Activated CD4-positive, alpha-beta T cell treated with anti-CD3 and anti-CD28 coated beads, Interleukin-2, amount 10 ng/mL, durations not matched to agents 24 days and 14 days (primary cell): ENCODE results near the gene GCSAML. TPM values are rescaled to one million over a fixed set of nuclear protein-coding genes. Genes with fewer than 3 reads are reported as not detected.
A peak's percentile ranks its signal among the peaks of the same experiment; 100 is the strongest.
"Not testable (repeated sequence)": the region's sequence is repeated elsewhere in the genome, so short reads cannot be mapped to it uniquely, and the experiment has no call there.

Experiments used
- DNase-seq: peaks from one replicate; pipeline ENCODE4 v3.0.0; 2022
- H3K27ac Mint-ChIP-seq: one replicate; pipeline ENCODE4 v1.8.0; 2022; ENCODE audit warnings: mild to moderate bottlenecking, mixed read lengths
- H3K27me3 Mint-ChIP-seq: one replicate; pipeline ENCODE4 v1.8.0; 2022; ENCODE audit warnings: mixed read lengths
- H3K36me3 Mint-ChIP-seq: one replicate; pipeline ENCODE4 v1.8.0; 2022; ENCODE audit warnings: low read depth, mild to moderate bottlenecking, mixed read lengths
- H3K4me1 Mint-ChIP-seq: one replicate; pipeline ENCODE4 v1.8.0; 2021; ENCODE audit warnings: mixed read lengths
- H3K4me3 Mint-ChIP-seq: one replicate; pipeline ENCODE4 v1.8.0; 2022; ENCODE audit warnings: mild to moderate bottlenecking, moderate library complexity, mixed read lengths
- H3K9me3 Mint-ChIP-seq: one replicate; pipeline ENCODE4 v1.8.0; 2021; ENCODE audit warnings: mixed read lengths
- intact Hi-C: fragments of 100-400 bp; cut with micrococcal nuclease; formaldehyde crosslinking; loops from one replicate; pipeline ENCODE4 v1.15.1; 2023
- total RNA-seq: library from RNA; stranded (reverse); gene quantifications from 2 replicates; pipeline ENCODE4 v1.2.3, GENCODE V29; 2022

The GCSAML gene
- 0.12 and 0.14 TPM in 2 replicates for total RNA-seq

GRCh38 chr1:247548769-247549182, at the start of gene GCSAML:
Gene GCSAML (plus strand): TSS chr1:247549134. CDS start chr1:247549192, 58 bp downstream.
- peaks cover 14% of the 10 kb centered on the region for H3K27me3 Mint-ChIP-seq
- H3K9me3 Mint-ChIP-seq, result peaks cover 11% of the 10 kb centered on the region
- H3K36me3 Mint-ChIP-seq, result no peaks in the 10 kb centered on the region
- peaks cover 8% of the 10 kb centered on the region for H3K4me1 Mint-ChIP-seq
- H3K27ac Mint-ChIP-seq, result no peak within 1 kb of the TSS
- peak within 1 kb of the TSS; percentile 27 for H3K4me3 Mint-ChIP-seq
- intact Hi-C loops, result no loop called here
- peak; percentile 51 for DNase-seq

GRCh38 chr1:247500865-247501264, 48.1 kb upstream of the GCSAML start:
- no peak overlapping the region for H3K27ac Mint-ChIP-seq
- no peak for DNase-seq
- peaks cover 11% of the 10 kb centered on the region for H3K27me3 Mint-ChIP-seq
- H3K4me3 Mint-ChIP-seq, result no peak overlapping the region
- H3K36me3 Mint-ChIP-seq, result no peaks in the 10 kb centered on the region
- intact Hi-C loops, result no loop called here
- H3K4me1 Mint-ChIP-seq, result no peaks in the 10 kb centered on the region
- H3K9me3 Mint-ChIP-seq, result no peaks in the 10 kb centered on the region

DNA sequence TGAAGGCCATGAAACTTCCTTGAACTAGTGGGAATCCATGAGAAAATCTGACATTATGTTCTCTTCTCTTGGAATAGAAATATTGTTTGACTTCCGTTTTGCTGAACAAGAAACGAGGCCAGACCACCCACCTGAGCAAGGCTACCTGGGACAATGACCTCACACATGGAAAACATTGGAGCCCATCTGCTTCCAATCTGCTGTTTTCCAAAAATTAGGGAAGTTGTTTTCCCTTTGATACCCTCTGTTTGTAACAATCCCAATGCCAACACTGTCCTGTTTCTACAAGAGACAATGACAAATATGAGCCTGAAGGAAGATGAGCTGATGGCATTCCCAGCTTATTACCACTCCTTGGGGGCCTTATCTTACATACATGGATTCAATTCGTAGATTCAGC, 42.1 kb upstream of the GCSAML start:
- intact Hi-C loops, result no loop called here
- Mint-ChIP-seq H3K27me3 (peaks cover 2% of the 10 kb centered on the region), H3K36me3 (no peaks in the 10 kb centered on the region), H3K9me3 (no peaks in the 10 kb centered on the region), H3K27ac (no peak overlapping the region), H3K4me1 (no peaks in the 10 kb centered on the region), H3K4me3 (no peak overlapping the region)
- no peak for DNase-seq

DNA sequence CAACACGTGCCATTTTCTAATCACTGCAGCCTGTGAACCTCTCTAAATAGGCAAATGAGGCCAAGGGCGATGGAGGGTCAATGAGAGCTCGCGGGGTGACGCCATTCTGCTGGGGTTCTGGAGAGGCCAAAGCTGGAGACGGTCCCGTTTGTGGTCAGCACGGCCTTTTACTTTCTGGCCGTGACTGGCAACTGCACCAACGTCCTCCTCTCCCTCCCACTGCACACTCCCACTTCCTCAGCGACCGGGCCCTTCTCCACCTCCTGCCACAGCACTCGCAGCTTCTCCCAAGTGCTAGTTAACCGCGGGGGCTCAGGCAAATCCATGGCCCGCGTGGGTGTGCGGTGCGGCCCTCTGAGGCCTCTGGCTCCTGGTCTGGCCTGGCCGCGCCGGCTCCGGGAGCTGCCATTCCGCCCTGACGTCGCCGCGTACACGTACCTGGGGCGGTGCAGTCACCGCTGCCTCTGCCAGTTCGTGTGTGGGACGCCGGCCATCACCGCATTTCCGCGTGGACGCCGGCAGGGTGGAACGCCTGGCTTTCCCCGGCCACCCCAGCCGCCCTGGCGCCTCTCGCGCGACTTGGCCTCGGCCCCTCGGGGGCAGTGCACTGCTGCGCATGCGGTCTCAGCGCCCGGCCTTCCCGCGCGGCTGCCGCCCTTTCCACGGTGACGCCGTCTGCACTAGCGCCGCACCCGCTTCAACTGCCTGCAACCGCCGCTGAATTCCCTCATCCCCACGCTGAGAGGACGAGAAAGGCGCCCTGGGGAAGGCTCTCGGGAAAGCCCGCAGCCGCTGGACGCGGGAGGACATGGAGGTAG, 30.9 kb upstream of the GCSAML start:
- Mint-ChIP-seq H3K9me3 (peaks cover 4% of the 10 kb centered on the region), H3K4me1 (no peaks in the 10 kb centered on the region), H3K27ac (no peak overlapping the region), H3K27me3 (no peaks in the 10 kb centered on the region), H3K36me3 (no peaks in the 10 kb centered on the region), H3K4me3 (no peak overlapping the region)
- intact Hi-C loops, result no loop called here
- no peak for DNase-seq

- H3K4me1 Mint-ChIP-seq, result no peaks in the 10 kb centered on the region
- no peak overlapping the region for H3K4me3 Mint-ChIP-seq
- intact Hi-C loops, result no loop called here
- no peak for DNase-seq
- no peaks in the 10 kb centered on the region for H3K27me3 Mint-ChIP-seq
- peaks cover 4% of the 10 kb centered on the region for H3K9me3 Mint-ChIP-seq
- no peaks in the 10 kb centered on the region for H3K36me3 Mint-ChIP-seq
- H3K27ac Mint-ChIP-seq, result no peak overlapping the region
Measured at GRCh38 chr1:247518613-247518891, 30.4 kb upstream of the GCSAML start.

GRCh38 chr1:247521886-247522285, 27.0 kb upstream of the GCSAML start:
- H3K27ac Mint-ChIP-seq, H3K4me1 Mint-ChIP-seq, H3K36me3 Mint-ChIP-seq, H3K9me3 Mint-ChIP-seq, H3K27me3 Mint-ChIP-seq, H3K4me3 Mint-ChIP-seq, DNase-seq, intact Hi-C loops: not testable (repeated sequence)

- no peak overlapping the region for H3K4me3 Mint-ChIP-seq
- H3K36me3 Mint-ChIP-seq, result no peaks in the 10 kb centered on the region
- no peaks in the 10 kb centered on the region for H3K4me1 Mint-ChIP-seq
- peaks cover 5% of the 10 kb centered on the region for H3K9me3 Mint-ChIP-seq
- intact Hi-C loops, result no loop called here
- no peak overlapping the region for H3K27ac Mint-ChIP-seq
- DNase-seq, result no peak
- peaks cover 8% of the 10 kb centered on the region for H3K27me3 Mint-ChIP-seq
Measured at GRCh38 chr1:247528812-247529474, 20.0 kb upstream of the GCSAML start.

GRCh38 chr1:247529771-247530355, 19.1 kb upstream of the GCSAML start:
- H3K27ac Mint-ChIP-seq, result no peak overlapping the region
- H3K36me3 Mint-ChIP-seq, result no peaks in the 10 kb centered on the region
- peaks cover 5% of the 10 kb centered on the region for H3K27me3 Mint-ChIP-seq
- no peaks in the 10 kb centered on the region for H3K4me1 Mint-ChIP-seq
- no peak for DNase-seq
- H3K4me3 Mint-ChIP-seq, result no peak overlapping the region
- H3K9me3 Mint-ChIP-seq, result peaks cover 5% of the 10 kb centered on the region
- intact Hi-C loops, result no loop called here

GRCh38 chr1:247530785-247531184, 18.1 kb upstream of the GCSAML start:
- Mint-ChIP-seq H3K4me1 (no peaks in the 10 kb centered on the region), H3K4me3 (no peak overlapping the region), H3K9me3 (peaks cover 5% of the 10 kb centered on the region), H3K27me3 (peaks cover 5% of the 10 kb centered on the region), H3K27ac (no peak overlapping the region), H3K36me3 (no peaks in the 10 kb centered on the region)
- intact Hi-C loops, result no loop called here
- no peak for DNase-seq

- Mint-ChIP-seq H3K36me3 (no peaks in the 10 kb centered on the region), H3K4me3 (no peak overlapping the region), H3K4me1 (no peaks in the 10 kb centered on the region), H3K27ac (no peak overlapping the region), H3K9me3 (peaks cover 5% of the 10 kb centered on the region), H3K27me3 (peaks cover 5% of the 10 kb centered on the region)
- DNase-seq, result no peak
- intact Hi-C loops, result no loop called here
Measured at GRCh38 chr1:247531937-247532336, 17.0 kb upstream of the GCSAML start.

GRCh38 chr1:247535402-247535801, 13.5 kb upstream of the GCSAML start:
- no peak for DNase-seq
- intact Hi-C loops, result no loop called here
- Mint-ChIP-seq H3K27me3 (peaks cover under 1% of the 10 kb centered on the region), H3K4me1 (peaks cover 2% of the 10 kb centered on the region), H3K9me3 (peaks cover 6% of the 10 kb centered on the region), H3K4me3 (no peak overlapping the region), H3K27ac (no peak overlapping the region), H3K36me3 (no peaks in the 10 kb centered on the region)

DNA sequence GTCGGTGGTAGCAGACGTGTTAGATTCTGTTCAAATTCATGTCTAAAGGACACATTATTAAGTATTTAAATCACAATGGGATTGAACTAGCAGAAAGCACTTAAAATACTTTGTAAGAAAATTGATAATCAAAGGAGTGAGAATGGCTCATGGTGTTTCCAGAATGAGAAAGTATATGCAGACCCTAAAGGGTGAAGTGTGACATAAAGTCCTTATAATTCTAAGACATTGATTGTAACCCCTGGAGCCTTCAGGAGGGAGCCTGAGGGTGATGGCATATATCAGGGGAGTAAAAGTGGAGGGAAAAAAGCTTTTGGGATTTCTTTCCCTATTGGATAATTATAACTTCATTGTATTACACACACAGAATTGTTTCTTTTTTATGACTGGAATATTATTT, 12.6 kb upstream of the GCSAML start, which contains the start of gene OR2C3:
TSS of gene OR2C3 (minus strand) at position 101 of the 400 bp plus-strand sequence. CDS start 3,929 bp downstream, outside the sequence.
- H3K36me3 Mint-ChIP-seq, result no peaks in the 10 kb centered on the region
- H3K9me3 Mint-ChIP-seq, result peaks cover 4% of the 10 kb centered on the region
- H3K4me1 Mint-ChIP-seq, result peaks cover 3% of the 10 kb centered on the region
- no peak for DNase-seq
- H3K27ac Mint-ChIP-seq, result no peak within 1 kb of the TSS
- H3K27me3 Mint-ChIP-seq, result no peaks in the 10 kb centered on the region
- no peak within 1 kb of the TSS for H3K4me3 Mint-ChIP-seq
- intact Hi-C loops, result no loop called here

GRCh38 chr1:247538561-247538960, 10.4 kb upstream of the GCSAML start:
- DNase-seq, result no peak
- Mint-ChIP-seq H3K27ac (no peak overlapping the region), H3K27me3 (no peaks in the 10 kb centered on the region), H3K9me3 (peaks cover 4% of the 10 kb centered on the region), H3K4me3 (no peak overlapping the region), H3K4me1 (peaks cover 3% of the 10 kb centered on the region), H3K36me3 (no peaks in the 10 kb centered on the region)
- intact Hi-C loops, result no loop called here

GRCh38 chr1:247539215-247539614, 9.7 kb upstream of the GCSAML start:
- Mint-ChIP-seq H3K27me3 (no peaks in the 10 kb centered on the region), H3K27ac (no peak overlapping the region), H3K36me3 (no peaks in the 10 kb centered on the region), H3K4me3 (no peak overlapping the region), H3K4me1 (peaks cover 3% of the 10 kb centered on the region), H3K9me3 (peaks cover 4% of the 10 kb centered on the region)
- intact Hi-C loops, result no loop called here
- DNase-seq, result no peak
